H1 (cell line): ENCODE results near the gene GALNT18. TPM values are rescaled to one million over a fixed set of nuclear protein-coding genes. Genes with fewer than 3 reads are reported as not detected.

ENCODE experiments used
- KDM5A ChIP-seq: fragments of 200-600 bp; IDR thresholded peaks from 2 replicates; pipeline ENCODE4 v1.7.1; 2012; ENCODE audit warnings: mild to moderate bottlenecking, low read length, inconsistent platforms, mixed read lengths
- SAP30 ChIP-seq: fragments of 300-600 bp; sonication (generic); IDR thresholded peaks from 2 replicates; pipeline ENCODE4 v1.7.1; 2012; ENCODE audit warnings: low read length, moderate library complexity, mild to moderate bottlenecking, inconsistent platforms; ENCODE audit not compliant: insufficient read depth, insufficient replicate concordance
- SP2 ChIP-seq: IDR thresholded peaks from 2 replicates; pipeline ENCODE4 v1.6.1; 2012; ENCODE audit warnings: mild to moderate bottlenecking, low read length, inconsistent platforms
- SRF ChIP-seq: IDR thresholded peaks from 2 replicates; pipeline ENCODE4 v1.6.1; 2011; ENCODE audit warnings: mild to moderate bottlenecking, low read depth, low read length, moderate library complexity
- ZNF274 ChIP-seq: IDR thresholded peaks from 2 replicates; pipeline ENCODE4 v1.7.0; 2012; ENCODE audit warnings: low read length, borderline replicate concordance; ENCODE audit errors: extremely low read depth
- polyA plus RNA-seq, 7 experiments: library from polyadenylated mRNA; depleted of rRNA in 3 of 7; stranded (reverse) in 5 of 7; unstranded in 2 of 7; fragments of >200 nt in 5 of 7; fragments of 200-250 nt in 2 of 7; gene quantifications; 1 replicate in 5 of 7; 2 replicates in 1 of 7; 4 replicates in 1 of 7; pipeline versions ENCODE4 v1.2.1 to v1.2.3, GENCODE V29; 2011 to 2013; ENCODE audit warnings: missing spikeins in 2 of 7, mixed read lengths in 2 of 7
- total RNA-seq: library from RNA; stranded (reverse); fragmentation: NEBNext Ultra II Directional; extraction: Animal tissue kit (Norgen Biotek cat#: 25700); gene quantifications from 2 replicates; pipeline ENCODE4 v1.2.1, GENCODE V29; 2021

The GALNT18 gene
- total and polyA plus RNA-seq, 2 of the 8 experiments (the other 6 are each of a cell fraction or from before 2014, with no cell fraction given) = 6.0 to 9.4 TPM

DNA sequence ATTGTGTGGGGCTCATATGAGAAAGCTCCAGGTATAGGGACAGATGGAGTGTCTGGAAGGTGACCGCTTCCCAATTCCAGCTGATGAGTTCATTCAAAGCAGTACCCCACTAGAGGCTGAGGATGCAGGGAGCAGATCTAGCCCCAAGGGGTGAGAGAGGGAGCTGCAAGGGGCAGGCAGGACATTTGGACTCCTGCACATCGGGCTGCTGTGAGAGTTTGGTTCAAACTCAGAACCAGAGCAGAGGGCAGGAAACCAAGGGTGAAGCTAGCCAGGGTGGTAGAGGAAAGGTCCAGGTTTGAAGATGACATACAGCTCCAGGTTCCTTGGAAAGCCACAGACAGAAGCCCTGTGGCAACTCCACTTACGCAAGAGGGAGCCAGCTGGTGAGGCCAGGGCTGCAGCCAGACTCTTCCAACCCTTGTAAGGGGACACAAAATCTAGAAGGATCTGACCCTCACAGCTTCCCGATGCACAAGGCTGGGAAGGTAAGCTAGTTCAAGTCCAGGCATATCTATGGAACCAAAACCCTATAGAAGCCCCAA is 270.7 kb downstream of the GALNT18 start (continued):
- TF ChIP-seq SAP30 = no peak
- TF ChIP-seq KDM5A = no peak
- no peak for TF ChIP-seq SP2
- no peak for TF ChIP-seq ZNF274
- no peak for TF ChIP-seq SRF
